ENCODE measurements around the gene PLXDC2. TPM values are rescaled to one million over a fixed set of nuclear protein-coding genes. Genes with fewer than 3 reads are reported as not detected.

Gene PLXDC2
- total and polyA plus RNA-seq, 8 donors: 2.1 to 57.2 (median 11.2) TPM

DNA sequence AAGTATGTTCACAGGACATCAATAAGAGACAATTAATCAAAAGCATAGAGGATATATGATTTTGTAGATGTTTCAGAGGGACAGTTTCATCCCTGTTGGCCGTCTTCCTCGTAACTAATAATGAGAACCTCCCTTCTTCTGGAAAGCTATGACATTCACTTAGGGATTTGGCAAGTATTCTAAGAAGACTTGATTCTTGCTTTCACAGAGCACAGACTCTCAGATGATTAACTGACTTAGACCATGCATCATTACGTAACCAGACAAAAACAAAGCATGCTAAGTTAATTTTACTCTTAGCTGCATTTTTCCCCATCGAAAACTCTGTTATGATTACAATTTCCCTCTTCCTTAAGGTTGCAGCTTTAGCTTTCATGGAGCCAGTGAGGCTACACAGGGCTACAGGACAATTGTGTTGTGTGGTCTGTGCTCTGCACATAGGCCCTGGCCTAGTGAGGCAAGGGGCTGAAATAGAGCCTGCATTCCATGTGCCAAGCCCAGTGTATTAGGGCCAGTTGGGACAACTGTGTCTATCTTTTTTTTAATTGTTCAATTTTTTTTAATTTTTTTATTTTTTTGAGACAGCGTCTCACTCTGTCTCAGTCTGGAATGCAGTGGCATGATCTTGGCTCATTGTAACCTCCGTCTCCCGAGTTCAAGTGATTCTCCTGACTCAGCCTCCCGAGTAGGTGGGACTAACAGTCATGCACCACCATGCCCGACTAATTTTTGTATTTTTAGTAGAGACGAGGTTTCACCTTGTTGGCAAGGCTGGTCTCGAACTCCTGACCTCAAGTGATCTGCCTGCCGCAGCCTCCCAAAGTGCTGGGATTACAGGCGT, 105.3 kb downstream of the PLXDC2 start:
- no peaks in the 10 kb centered on the region for H3K36me3 ChIP-seq
- peak in 1 of 2 donors; percentile 79 for DNase-seq
- 62 to 81% (median 79%) methylated on average over 13 of the region's 13 CpGs for WGBS, 5 donors
- no peaks in the 10 kb centered on the region for H3K9me3 ChIP-seq
- intact Hi-C loops (cut with DNase I; ENCODE audit: low total_unique reads): no loop called here
- TF ChIP-seq POLR2AphosphoS5 (IDR thresholded peaks at IDR 0.05) (peak in 1 of 3 donors; percentile 45), EP300 (IDR thresholded peaks at IDR 0.05) (no peak), POLR2A (IDR thresholded peaks at IDR 0.05) (no peak)
- TF ChIP-seq, protein P1, sequence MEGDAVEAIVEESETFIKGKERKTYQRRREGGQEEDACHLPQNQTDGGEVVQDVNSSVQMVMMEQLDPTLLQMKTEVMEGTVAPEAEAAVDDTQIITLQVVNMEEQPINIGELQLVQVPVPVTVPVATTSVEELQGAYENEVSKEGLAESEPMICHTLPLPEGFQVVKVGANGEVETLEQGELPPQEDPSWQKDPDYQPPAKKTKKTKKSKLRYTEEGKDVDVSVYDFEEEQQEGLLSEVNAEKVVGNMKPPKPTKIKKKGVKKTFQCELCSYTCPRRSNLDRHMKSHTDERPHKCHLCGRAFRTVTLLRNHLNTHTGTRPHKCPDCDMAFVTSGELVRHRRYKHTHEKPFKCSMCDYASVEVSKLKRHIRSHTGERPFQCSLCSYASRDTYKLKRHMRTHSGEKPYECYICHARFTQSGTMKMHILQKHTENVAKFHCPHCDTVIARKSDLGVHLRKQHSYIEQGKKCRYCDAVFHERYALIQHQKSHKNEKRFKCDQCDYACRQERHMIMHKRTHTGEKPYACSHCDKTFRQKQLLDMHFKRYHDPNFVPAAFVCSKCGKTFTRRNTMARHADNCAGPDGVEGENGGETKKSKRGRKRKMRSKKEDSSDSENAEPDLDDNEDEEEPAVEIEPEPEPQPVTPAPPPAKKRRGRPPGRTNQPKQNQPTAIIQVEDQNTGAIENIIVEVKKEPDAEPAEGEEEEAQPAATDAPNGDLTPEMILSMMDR (IDR thresholded peaks at IDR 0.05): no peak
- H3K27ac ChIP-seq: peak overlapping the region; percentile 17 to 76 (median 54)
- no peaks in the 10 kb centered on the region for H3K27me3 ChIP-seq
- peaks cover 8 to 34% (median 18%) of the 10 kb centered on the region in 4 donors for H3K4me1 ChIP-seq
- H3K4me3 ChIP-seq: no peak overlapping the region

DNA sequence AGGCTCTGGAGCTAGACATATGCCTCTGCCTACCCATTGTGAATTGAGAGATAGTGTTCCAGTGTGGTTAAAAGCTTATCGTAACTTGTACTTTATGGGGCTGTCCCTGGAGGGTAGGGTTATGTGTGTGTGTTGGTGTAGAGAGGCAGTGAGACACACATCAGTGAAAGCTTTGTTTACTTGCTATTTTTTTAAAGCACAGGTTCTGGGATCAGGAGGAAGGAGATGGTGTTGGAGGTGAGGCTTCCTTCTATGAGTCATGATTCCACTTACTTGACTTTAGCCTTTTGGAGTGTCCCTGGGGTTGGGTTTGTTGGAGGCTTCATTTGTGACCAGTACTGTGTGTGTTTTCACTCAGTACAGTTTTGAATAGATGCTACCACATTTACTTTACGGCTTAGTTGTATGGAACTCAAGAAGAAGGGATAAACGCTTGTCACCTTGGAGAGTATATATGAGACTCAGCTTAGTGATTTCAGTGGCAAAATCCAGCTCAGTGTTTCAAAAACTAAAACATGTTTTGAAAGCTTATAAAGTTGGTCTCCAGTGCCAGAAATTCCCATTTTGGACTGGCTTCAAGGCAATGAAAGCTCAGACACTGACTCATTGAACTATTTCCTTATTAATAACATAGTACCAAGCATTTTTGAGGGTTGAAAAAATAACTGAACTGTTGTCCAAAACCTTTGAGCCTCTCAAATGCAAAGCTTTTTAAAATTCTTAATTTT, 106.2 kb downstream of the PLXDC2 start:
- 56 to 76% (median 68%) methylated on average over 3 of the region's 3 CpGs for WGBS, 5 donors
- H3K9me3 ChIP-seq: no peaks in the 10 kb centered on the region
- peaks cover 8 to 34% (median 18%) of the 10 kb centered on the region in 4 donors for H3K4me1 ChIP-seq
- no peaks in the 10 kb centered on the region for H3K36me3 ChIP-seq
- intact Hi-C loops (cut with DNase I; ENCODE audit: low total_unique reads): no loop called here
- peak in 1 of 2 donors; percentile 65 for DNase-seq
- peak overlapping the region; percentile 4 to 76 (median 54) for H3K27ac ChIP-seq
- no peak overlapping the region for H3K4me3 ChIP-seq
- TF ChIP-seq POLR2AphosphoS5 (IDR thresholded peaks at IDR 0.05) (peak in 1 of 3 donors; percentile 18), POLR2A (IDR thresholded peaks at IDR 0.05) (no peak)
- no peaks in the 10 kb centered on the region for H3K27me3 ChIP-seq

DNA sequence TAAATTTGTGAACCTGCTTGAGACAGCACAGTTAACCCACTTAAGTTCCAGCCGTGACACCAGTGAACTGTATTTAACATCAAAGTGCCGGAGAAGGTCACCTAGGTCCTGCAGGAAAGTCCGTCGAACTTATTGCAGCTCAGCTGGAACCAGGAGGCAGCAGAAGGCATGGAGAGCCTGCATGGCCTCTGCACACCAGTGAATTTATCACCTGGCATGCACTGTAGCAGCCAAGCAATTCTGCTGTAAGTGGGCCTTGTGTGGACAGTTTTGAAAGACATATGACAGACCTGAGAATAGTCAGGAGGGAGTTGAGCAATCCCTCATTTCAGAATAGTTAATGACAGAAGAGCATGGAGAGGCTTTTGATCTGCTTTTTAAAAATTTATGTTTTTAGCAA, 108.8 kb downstream of the PLXDC2 start:
- H3K4me1 ChIP-seq: peaks cover 8 to 27% (median 17%) of the 10 kb centered on the region in 4 donors
- no peak overlapping the region for H3K4me3 ChIP-seq
- no peak for DNase-seq
- TF ChIP-seq, protein P1 (IDR thresholded peaks at IDR 0.05): no peak
- TF ChIP-seq EP300 (IDR thresholded peaks at IDR 0.05) (no peak), POLR2AphosphoS5 (IDR thresholded peaks at IDR 0.05) (no peak), POLR2A (IDR thresholded peaks at IDR 0.05) (no peak)
- no peaks in the 10 kb centered on the region for H3K9me3 ChIP-seq
- WGBS, 5 donors: 57 to 96% (median 86%) methylated on average over 4 of the region's 4 CpGs
- no peaks in the 10 kb centered on the region for H3K36me3 ChIP-seq
- intact Hi-C loops (cut with DNase I; ENCODE audit: low total_unique reads): no loop called here
- H3K27me3 ChIP-seq: no peaks in the 10 kb centered on the region
- no peak overlapping the region for H3K27ac ChIP-seq

DNA sequence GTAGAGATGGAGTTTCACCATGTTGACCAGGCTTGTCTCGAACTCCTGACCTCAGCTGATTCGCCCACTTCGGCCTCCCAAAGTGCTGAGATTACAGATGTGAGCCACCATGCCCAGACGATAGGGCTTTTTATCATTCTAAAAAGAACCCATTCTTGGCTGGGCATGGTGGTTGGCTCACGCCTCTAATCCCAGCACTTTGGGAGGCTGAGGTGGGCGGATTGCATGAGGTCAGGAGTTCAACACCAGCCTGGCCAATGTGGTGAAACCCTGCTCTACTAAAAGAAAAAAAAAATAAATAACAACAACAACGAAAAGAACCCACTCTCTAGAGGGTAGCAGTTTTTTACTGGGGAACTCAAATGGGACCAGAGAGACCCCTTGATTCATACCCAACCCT, 112.7 kb downstream of the PLXDC2 start:
- WGBS, 5 donors: 75 to 81% (median 79%) methylated on average over 7 of the region's 7 CpGs
- H3K27me3 ChIP-seq: no peaks in the 10 kb centered on the region
- DNase-seq: no peak
- no peaks in the 10 kb centered on the region for H3K36me3 ChIP-seq
- H3K4me3 ChIP-seq: no peak overlapping the region
- peak overlapping the region in 2 of 5 donors; percentile 48 to 52 for H3K27ac ChIP-seq
- no peak for TF ChIP-seq POLR2AphosphoS5 (IDR thresholded peaks at IDR 0.05)
- TF ChIP-seq, protein P1 (IDR thresholded peaks at IDR 0.05): no peak
- TF ChIP-seq EP300 (IDR thresholded peaks at IDR 0.05): no peak
- no peak for TF ChIP-seq POLR2A (IDR thresholded peaks at IDR 0.05)
- H3K4me1 ChIP-seq: peaks cover 0 to 28% (median 15%) of the 10 kb centered on the region in 4 donors
- no peaks in the 10 kb centered on the region for H3K9me3 ChIP-seq
- intact Hi-C loops (cut with DNase I; ENCODE audit: low total_unique reads): no loop called here
